HEK293 (cell line): ENCODE results near the gene ATP1A3.

Source experiments
- GFI1B ChIP-seq: fragments of 450-650 bp; formaldehyde crosslinking; IDR thresholded peaks from 2 replicates; pipeline ENCODE4 v1.5.1; 2016; ENCODE audit warnings: missing biosample characterization, missing genetic modification characterization
- GLIS2 ChIP-seq: fragments of 450-650 bp; formaldehyde crosslinking; IDR thresholded peaks from 2 replicates; pipeline ENCODE4 v1.5.1; 2016; ENCODE audit warnings: missing biosample characterization, missing genetic modification characterization
- IKZF3 ChIP-seq: fragments of 450-650 bp; IDR thresholded peaks from 2 replicates; pipeline ENCODE4 v1.5.0; 2018; ENCODE audit warnings: missing biosample characterization, mild to moderate bottlenecking, missing genetic modification characterization, moderate library complexity
- KLF17 ChIP-seq: fragments of 450-650 bp; formaldehyde crosslinking; IDR thresholded peaks from 2 replicates; pipeline ENCODE4 v1.5.1; 2016; ENCODE audit warnings: missing biosample characterization, missing genetic modification characterization
- PBX3 ChIP-seq: sonication (generic); formaldehyde crosslinking; IDR thresholded peaks from 2 replicates; pipeline ENCODE4 v1.8.1; 2022; ENCODE audit warnings: mild to moderate bottlenecking, moderate library complexity, missing genetic modification reagents
- REST ChIP-seq: fragments of 450-650 bp; formaldehyde crosslinking; IDR thresholded peaks from 2 replicates; pipeline ENCODE4 v1.5.1; 2016; ENCODE audit warnings: missing biosample characterization, missing genetic modification characterization
- SP2 ChIP-seq: fragments of 450-650 bp; formaldehyde crosslinking; IDR thresholded peaks from 2 replicates; pipeline ENCODE4 v1.5.1; 2016; ENCODE audit warnings: missing biosample characterization, missing genetic modification characterization
- ZBTB20 ChIP-seq: fragments of 450-650 bp; formaldehyde crosslinking; IDR thresholded peaks from 2 replicates; pipeline ENCODE4 v1.5.1; 2016; ENCODE audit warnings: missing biosample characterization, missing genetic modification characterization
- ZFHX2 ChIP-seq: fragments of 450-650 bp; formaldehyde crosslinking; conservative IDR thresholded peaks from 2 replicates; pipeline ENCODE4 v1.5.1; 2016; ENCODE audit warnings: missing biosample characterization, missing genetic modification characterization
- ZFP37 ChIP-seq: fragments of 450-650 bp; formaldehyde crosslinking; IDR thresholded peaks from 2 replicates; pipeline ENCODE4 v1.5.1; 2016; ENCODE audit warnings: missing biosample characterization, missing genetic modification characterization
- ZFP41 ChIP-seq: fragments of 450-650 bp; formaldehyde crosslinking; IDR thresholded peaks from 2 replicates; pipeline ENCODE4 v1.5.1; 2016; ENCODE audit warnings: missing biosample characterization, missing genetic modification characterization, borderline replicate concordance
- ZFP69B ChIP-seq: fragments of 450-650 bp; formaldehyde crosslinking; IDR thresholded peaks from 2 replicates; pipeline ENCODE4 v1.5.1; 2016; ENCODE audit warnings: missing biosample characterization, missing genetic modification characterization
- ZNF121 ChIP-seq: fragments of 450-650 bp; formaldehyde crosslinking; IDR thresholded peaks from 2 replicates; pipeline ENCODE4 v1.5.1; 2016; ENCODE audit warnings: missing biosample characterization, missing genetic modification characterization
- ZNF138 ChIP-seq: fragments of 450-650 bp; formaldehyde crosslinking; IDR thresholded peaks from 2 replicates; pipeline ENCODE4 v1.5.1; 2016; ENCODE audit warnings: missing biosample characterization, missing genetic modification characterization, borderline replicate concordance
- ZNF221 ChIP-seq: fragments of 450-650 bp; formaldehyde crosslinking; IDR thresholded peaks from 2 replicates; pipeline ENCODE4 v1.5.1; 2017; ENCODE audit warnings: missing biosample characterization, missing genetic modification characterization, borderline replicate concordance
- ZNF26 ChIP-seq: fragments of 450-650 bp; formaldehyde crosslinking; IDR thresholded peaks from 2 replicates; pipeline ENCODE4 v1.5.1; 2016; ENCODE audit warnings: missing biosample characterization, missing genetic modification characterization
- ZNF302 ChIP-seq: fragments of 450-650 bp; formaldehyde crosslinking; IDR thresholded peaks from 2 replicates; pipeline ENCODE4 v1.5.1; 2016; ENCODE audit warnings: missing biosample characterization, missing genetic modification characterization, low read depth
- ZNF311 ChIP-seq: fragments of 450-650 bp; formaldehyde crosslinking; IDR thresholded peaks from 2 replicates; pipeline ENCODE4 v1.5.1; 2017; ENCODE audit warnings: missing biosample characterization, missing genetic modification characterization, borderline replicate concordance
- ZNF335 ChIP-seq: fragments of 450-650 bp; formaldehyde crosslinking; conservative IDR thresholded peaks from 2 replicates; pipeline ENCODE4 v1.5.1; 2016; ENCODE audit warnings: missing biosample characterization, missing genetic modification characterization
- ZNF362 ChIP-seq: fragments of 450-650 bp; formaldehyde crosslinking; IDR thresholded peaks from 2 replicates; pipeline ENCODE4 v1.5.1; 2016; ENCODE audit warnings: missing biosample characterization, missing genetic modification characterization
- ZNF488 ChIP-seq: fragments of 450-650 bp; formaldehyde crosslinking; IDR thresholded peaks from 2 replicates; pipeline ENCODE4 v1.5.1; 2016; ENCODE audit warnings: missing biosample characterization, missing genetic modification characterization
- ZNF501 ChIP-seq: fragments of 450-650 bp; formaldehyde crosslinking; IDR thresholded peaks from 2 replicates; pipeline ENCODE4 v1.5.1; 2016; ENCODE audit warnings: missing biosample characterization, missing genetic modification characterization
- ZNF510 ChIP-seq: fragments of 450-650 bp; formaldehyde crosslinking; IDR thresholded peaks from 2 replicates; pipeline ENCODE4 v1.5.1; 2018; ENCODE audit warnings: mild to moderate bottlenecking, missing genetic modification characterization, missing biosample characterization; ENCODE audit not compliant: insufficient replicate concordance
- ZNF521 ChIP-seq: fragments of 450-650 bp; formaldehyde crosslinking; IDR thresholded peaks from 2 replicates; pipeline ENCODE4 v1.5.1; 2017; ENCODE audit warnings: missing biosample characterization, mild to moderate bottlenecking, missing genetic modification characterization
- ZNF530 ChIP-seq: fragments of 450-650 bp; formaldehyde crosslinking; IDR thresholded peaks from 2 replicates; pipeline ENCODE4 v1.5.1; 2016; ENCODE audit warnings: low read depth, missing biosample characterization, missing genetic modification characterization
- ZNF561 ChIP-seq: fragments of 450-650 bp; IDR thresholded peaks from 2 replicates; pipeline ENCODE4 v1.5.1; 2018; ENCODE audit warnings: missing biosample characterization, missing genetic modification characterization, borderline replicate concordance
- ZNF768 ChIP-seq: fragments of 450-650 bp; formaldehyde crosslinking; IDR thresholded peaks from 2 replicates; pipeline ENCODE4 v1.5.1; 2018; ENCODE audit warnings: missing biosample characterization, mild to moderate bottlenecking, missing genetic modification characterization
- ZSCAN5A ChIP-seq: fragments of 450-650 bp; formaldehyde crosslinking; IDR thresholded peaks from 2 replicates; pipeline ENCODE4 v1.5.1; 2016; ENCODE audit warnings: missing biosample characterization, missing genetic modification characterization

The ATP1A3 gene

GRCh38 chr19:41924151-41925145, 69.6 kb downstream of the ATP1A3 start (continued):
- TF ChIP-seq ZNF302 (tag by site-specific recombination) (no peak), GLIS2 (tag by site-specific recombination) (0 out of 2 replicates have a peak, but pooled peaks have one; percentile 1), ZNF121 (tag by site-specific recombination) (0 out of 2 replicates have a peak, but pooled peaks have one; percentile 14), ZFHX2 (tag by site-specific recombination) (no peak), ZNF138 (no peak), REST (tag by site-specific recombination) (no peak), ZNF510 (tag by site-specific recombination) (no peak), ZNF362 (no peak), ZNF488 (tag by site-specific recombination) (no peak), ZNF221 (no peak), ZNF530 (no peak), ZNF26 (no peak), ZNF768 (tag by site-specific recombination) (no peak), GFI1B (no peak), ZNF335 (tag by site-specific recombination) (no peak), ZFP41 (tag by site-specific recombination) (no peak), ZFP37 (tag by site-specific recombination) (0 out of 2 replicates have a peak, but pooled peaks have one; percentile 26), IKZF3 (tag by site-specific recombination) (no peak), PBX3 (no peak), ZFP69B (tag by site-specific recombination) (no peak), SP2 (tag by site-specific recombination) (no peak), ZNF311 (tag by site-specific recombination) (no peak), KLF17 (tag by site-specific recombination) (0 out of 2 replicates have a peak, but pooled peaks have one; percentile 24), ZNF521 (tag by site-specific recombination) (no peak), ZSCAN5A (tag by site-specific recombination) (no peak), ZNF501 (tag by site-specific recombination) (no peak), ZNF561 (tag by site-specific recombination) (no peak), ZBTB20 (tag by site-specific recombination) (no peak)
